HCT116 (cell line): ENCODE data around the gene PRSS27. TPM values are rescaled to one million over a fixed set of nuclear protein-coding genes. Genes with fewer than 3 reads are reported as not detected.

Experiments used
- ATAC-seq: fragments of 200-7000 bp; cut with Tn5 transposase; 2 replicates; pipeline ENCODE4 v1.9.1; 2020; ENCODE audit warnings: mild to moderate bottlenecking, moderate library complexity
- BruUV-seq: library from RNA; stranded (reverse); fragments of 400-500 nt; replicated peaks from 2 replicates; lab custom pipeline; 2021; lab: Mats Ljungman, UMichigan
- CTCF ChIA-PET: fragments of 300-600 bp; sonication (Branson Sonifier 250); formaldehyde crosslinking; loops from one replicate; lab custom pipeline; 2021; ENCODE audit warnings: antibody characterized with exemption; lab: Charles Lee
- POLR2A ChIA-PET: fragments of 300-600, 350-600 bp; sonication (Branson Sonifier 250); formaldehyde crosslinking; loops from one replicate; lab custom pipeline; 2021; ENCODE audit warnings: antibody characterized with exemption; lab: Charles Lee
- RAD21 ChIA-PET, 2 experiments: fragments of 300-600 bp; sonication (Branson Sonifier 250); formaldehyde crosslinking; loops; one replicate each; lab custom pipeline; 2023; ENCODE audit warnings: low total read pairs in 2 of 2; ENCODE audit not compliant: uncharacterized antibody in 2 of 2, unreplicated experiment in 2 of 2, low non-redundant PET in 1 of 2; lab: Charles Lee
- DNase-seq: peaks from one replicate; pipeline ENCODE4 v3.0.0-alpha.2; 2010; ENCODE audit warnings: low read depth, low spot score
- H2AFZ ChIP-seq: fragments of 200-600 bp; shearing (Covaris generic), sonication (generic); 2 replicates; pipeline ENCODE4 v1.6.1; 2017; ENCODE audit warnings: low read depth, mixed run types, mixed read lengths, antibody characterized with exemption, low read length; ENCODE audit not compliant: poor library complexity, severe bottlenecking
- H3K27ac ChIP-seq: 2 replicates; pipeline ENCODE4 v1.5.1; 2012; ENCODE audit warnings: low read depth, low read length
- H3K27me3 ChIP-seq: fragments of 200-600 bp; sonication (generic); 2 replicates; pipeline ENCODE4 v1.6.1; 2016; ENCODE audit warnings: mixed run types, low read length, mixed read lengths; ENCODE audit not compliant: insufficient read depth
- H3K36me3 ChIP-seq, 2 experiments: fragments of 200-500 bp in 1 of 2; fragments of 200-600 bp in 1 of 2; sonication (Bioruptor generic) in 1 of 2; sonication (generic) in 1 of 2; 2 replicates each; pipeline versions ENCODE4 v1.5.1 to v1.6.1; 2014 to 2016; ENCODE audit warnings: low read length in 2 of 2, inconsistent platforms in 1 of 2, mixed read lengths in 1 of 2, mixed run types in 1 of 2; ENCODE audit not compliant: insufficient read depth in 2 of 2, control insufficient read depth in 1 of 2
- H3K4me1 ChIP-seq, 2 experiments: fragments of 200-600 bp in 1 of 2; sonication (generic) in 1 of 2; 2 replicates each; pipeline versions ENCODE4 v1.5.1 to v1.6.1; 2012 to 2017; ENCODE audit warnings: low read length in 2 of 2, inconsistent platforms in 1 of 2, mild to moderate bottlenecking in 1 of 2, mixed read lengths in 1 of 2, mixed run types in 1 of 2, moderate library complexity in 1 of 2; ENCODE audit not compliant: insufficient read depth in 2 of 2, control insufficient read depth in 1 of 2
- H3K4me2 ChIP-seq: fragments of 200-600 bp; sonication (generic); 2 replicates; pipeline ENCODE4 v1.6.1; 2017; ENCODE audit warnings: mixed run types, low read length, mixed read lengths
- H3K4me3 ChIP-seq, 2 experiments: fragments of 200-600 bp in 1 of 2; sonication (generic) in 1 of 2; replicated peaks in 1 of 2; 2 replicates each; pipeline ENCODE4 v1.5.1; 2011 to 2016; ENCODE audit warnings: low read length in 2 of 2, control low read depth in 1 of 2, low read depth in 1 of 2, mild to moderate bottlenecking in 1 of 2, mixed read lengths in 1 of 2, mixed run types in 1 of 2
- H3K79me2 ChIP-seq: fragments of 200-600 bp; sonication (generic); 2 replicates; pipeline ENCODE4 v1.6.1; 2017; ENCODE audit warnings: mild to moderate bottlenecking, mixed run types, low read length, moderate library complexity, mixed read lengths; ENCODE audit not compliant: insufficient read depth
- H3K9ac ChIP-seq: fragments of 200-600 bp; sonication (generic); 2 replicates; pipeline ENCODE4 v1.6.1; 2016; ENCODE audit warnings: low read length, mixed read lengths
- H3K9me2 ChIP-seq: fragments of 200-600 bp; sonication (generic), shearing (Covaris generic); 2 replicates; pipeline ENCODE4 v1.6.1; 2017; ENCODE audit warnings: mixed run types, mild to moderate bottlenecking, moderate library complexity; ENCODE audit not compliant: insufficient read depth
- H3K9me3 ChIP-seq, 2 experiments: fragments of 200-500 bp in 1 of 2; fragments of 200-600 bp in 1 of 2; sonication (Bioruptor generic) in 1 of 2; sonication (generic) in 1 of 2; 2 replicates each; pipeline ENCODE4 v1.6.1; 2014 to 2017; ENCODE audit warnings: low read length in 2 of 2, mixed read lengths in 2 of 2, inconsistent platforms in 1 of 2, low read depth in 1 of 2, mild to moderate bottlenecking in 1 of 2, mixed run types in 1 of 2, moderate library complexity in 1 of 2; ENCODE audit not compliant: control insufficient read depth in 1 of 2, insufficient read depth in 1 of 2
- H4K20me1 ChIP-seq: fragments of 200-600 bp; sonication (generic), shearing (Covaris generic); 2 replicates; pipeline ENCODE4 v1.6.1; 2017; ENCODE audit warnings: mixed run types, mild to moderate bottlenecking, moderate library complexity; ENCODE audit not compliant: insufficient read depth
- ATF3 ChIP-seq: IDR thresholded peaks from 2 replicates; pipeline ENCODE4 v1.6.1; 2012
- EZH2phosphoT487 ChIP-seq: fragments of 200-600 bp; IDR thresholded peaks from 2 replicates; pipeline ENCODE4 v1.6.1; 2018; ENCODE audit warnings: antibody characterized with exemption, borderline replicate concordance
- SIN3A ChIP-seq: IDR thresholded peaks from 2 replicates; pipeline ENCODE4 v1.6.1; 2012; ENCODE audit warnings: low read depth
- ZBTB33 ChIP-seq: IDR thresholded peaks from 2 replicates; pipeline ENCODE4 v1.6.1; 2011; ENCODE audit warnings: mild to moderate bottlenecking, low read length, moderate library complexity; ENCODE audit not compliant: insufficient replicate concordance; ENCODE audit errors: extremely low read depth
- intact Hi-C: fragments of 100-400 bp; cut with micrococcal nuclease; formaldehyde crosslinking; loops from 2 replicates; pipeline ENCODE4 v1.10.0; 2022
- total RNA-seq: library from RNA; stranded (reverse); gene quantifications from one replicate; pipeline ENCODE4 v1.2.1, GENCODE V29; 2021; ENCODE audit not compliant: unreplicated experiment

PRSS27 gene
- total RNA-seq, 1 experiment from 2014 or later: 3.3 TPM

- ATAC-seq (no peak), DNase-seq (no peak)
- H3K9me2 ChIP-seq: no peaks in the 10 kb centered on the region
- ChIA-PET POLR2A (no interaction called here), RAD21 (no interaction called here), CTCF (no interaction called here)
- TF ChIP-seq SIN3A: 0 out of 2 replicates have a peak, but pooled peaks have one; percentile 33
- no peak for TF ChIP-seq ATF3
- no peak for TF ChIP-seq ZBTB33
- H3K36me3 ChIP-seq: peaks cover 52 to 71% of the 10 kb centered on the region in 2 experiments
- H3K9ac ChIP-seq: no peak overlapping the region
- no TSS peak for BruUV-seq
- intact Hi-C loops: no loop called here
- no peaks in the 10 kb centered on the region for H3K27me3 ChIP-seq
- H3K9me3 ChIP-seq: no peaks in the 10 kb centered on the region
- no peak overlapping the region for H3K4me2 ChIP-seq
- peaks cover 91% of the 10 kb centered on the region for H3K79me2 ChIP-seq
- H2AFZ ChIP-seq: no peak overlapping the region
- H3K27ac ChIP-seq: peak overlapping the region; percentile 14; the same call in 1 of the 2 replicates
- no peak overlapping the region for H3K4me3 ChIP-seq
- peaks cover 48% of the 10 kb centered on the region; the same call in 1 of the 2 replicates for H4K20me1 ChIP-seq
- H3K4me1 ChIP-seq: peaks cover 9 to 21% of the 10 kb centered on the region in 2 experiments
Measured at GRCh38 chr16:2756288-2757015, 36.4 kb upstream of the PRSS27 start.

- Histone ChIP-seq H3K27ac (no peak overlapping the region), H3K4me2 (peak overlapping the region; percentile 76; the same call in 1 of the 2 replicates), H3K36me3 (peaks cover 40 to 58% of the 10 kb centered on the region in 2 experiments), H2AFZ (no peak overlapping the region), H3K79me2 (peaks cover 90% of the 10 kb centered on the region), H3K4me3 (peak overlapping the region in 1 of 2 experiments; percentile 92; a peak in 1 of 4 replicates), H3K9ac (peak overlapping the region; percentile 90; the same call in 1 of the 2 replicates), H3K4me1 (peaks cover 18 to 32% of the 10 kb centered on the region in 2 experiments), H3K9me3 (no peaks in the 10 kb centered on the region), H4K20me1 (peaks cover 42% of the 10 kb centered on the region; the same call in 1 of the 2 replicates), H3K27me3 (no peaks in the 10 kb centered on the region), H3K9me2 (no peaks in the 10 kb centered on the region)
- POLR2A ChIA-PET: no interaction called here
- RAD21 ChIA-PET: no interaction called here
- no peak for DNase-seq
- ATAC-seq: no peak
- no peak for TF ChIP-seq EZH2phosphoT487
- CTCF ChIA-PET: no interaction called here
- intact Hi-C loops: no loop called here
- no TSS peak for BruUV-seq
Measured at GRCh38 chr16:2755158-2755557, 35.1 kb upstream of the PRSS27 start.
